Retinal pigment epithelial cell (primary cell): ENCODE results near the gene CCK.

Source experiments
- DNase-seq: peaks from one replicate; pipeline ENCODE4 v3.0.0-alpha.2; 2010; ENCODE audit warnings: low read depth
- H3K4me3 ChIP-seq: 2 replicates; pipeline ENCODE4 v1.5.1; 2011; ENCODE audit warnings: mild to moderate bottlenecking, low read length, control low read depth, moderate library complexity
- CTCF ChIP-seq: conservative IDR thresholded peaks from 2 replicates; pipeline ENCODE4 v1.5.1; 2011; ENCODE audit warnings: low read depth, low read length, control low read depth, inconsistent platforms

CCK gene

DNA sequence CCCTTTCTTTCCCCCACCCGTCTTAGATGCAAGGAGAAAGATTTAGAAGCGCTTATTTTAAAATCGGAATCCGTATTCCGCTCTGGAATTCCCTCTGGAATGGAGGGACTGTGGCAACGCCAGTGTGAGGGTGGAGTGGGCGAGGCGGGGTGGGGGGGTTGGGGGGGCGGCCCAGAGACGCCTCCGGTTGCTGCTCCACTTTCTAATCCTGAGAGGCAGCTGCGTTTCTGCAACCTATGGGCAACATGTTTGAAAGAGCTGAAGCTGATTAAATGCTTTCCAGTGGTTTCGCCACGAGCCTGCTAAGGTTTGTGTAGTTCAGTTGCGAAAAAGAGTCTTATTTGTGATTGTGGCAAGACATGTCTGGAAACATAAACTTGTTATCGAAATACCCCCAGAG is at the start of gene CCK:
Gene CCK (minus strand): TSS at position 101 of the 400 bp plus-strand sequence. CDS start 2,555 bp downstream, outside the sequence.
- H3K4me3 ChIP-seq = no peak within 1 kb of the TSS
- no peak for DNase-seq
- no peak for TF ChIP-seq CTCF

GRCh38 chr3:42314411-42314810 is 48.4 kb upstream of the CCK start:
- TF ChIP-seq CTCF = no peak
- no peak overlapping the region for H3K4me3 ChIP-seq
- DNase-seq = no peak

- no peak for TF ChIP-seq CTCF
- no peak overlapping the region for H3K4me3 ChIP-seq
- no peak for DNase-seq
These were observed 42.7 kb upstream of the CCK start for GRCh38 chr3:42308651-42309050.

GRCh38 chr3:42306499-42306898 is 40.5 kb upstream of the CCK start:
- DNase-seq = no peak
- no peak overlapping the region for H3K4me3 ChIP-seq
- TF ChIP-seq CTCF = no peak

GRCh38 chr3:42302924-42303634 is 37.1 kb upstream of the CCK start:
- no peak overlapping the region for H3K4me3 ChIP-seq
- no peak for TF ChIP-seq CTCF
- DNase-seq = no peak

GRCh38 chr3:42301446-42302175 is 35.6 kb upstream of the CCK start:
- DNase-seq = no peak
- TF ChIP-seq CTCF = no peak
- no peak overlapping the region for H3K4me3 ChIP-seq

DNA sequence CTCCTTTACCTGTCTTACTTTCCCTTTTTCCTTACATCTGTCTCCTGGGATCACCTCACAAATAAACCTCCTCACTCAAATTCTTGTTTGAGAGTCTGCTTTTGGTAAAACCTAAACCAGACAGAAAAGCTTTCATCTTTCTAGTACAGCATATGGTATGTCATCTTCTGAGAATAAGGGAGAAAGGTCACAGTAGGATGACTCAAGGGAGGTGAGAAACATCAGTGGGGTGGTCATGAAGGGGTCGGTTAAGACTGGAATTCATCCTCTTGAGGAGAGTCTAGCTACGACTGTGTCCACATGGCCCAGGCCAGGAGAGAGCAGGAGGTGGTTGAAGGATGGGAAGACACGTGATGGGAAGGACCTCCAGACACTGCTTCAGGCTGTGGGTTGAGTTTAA is 34.8 kb upstream of the CCK start:
- no peak overlapping the region for H3K4me3 ChIP-seq
- TF ChIP-seq CTCF = no peak
- DNase-seq = no peak
